SU-DHL-6 (cell line): ENCODE measurements around the gene TRIM29.

Experiments
- H2AFZ ChIP-seq: fragments of 200-600 bp; sonication (generic); 2 replicates; pipeline ENCODE4 v1.6.1; 2014; ENCODE audit warnings: low read depth, mild to moderate bottlenecking, moderate library complexity, mixed read lengths, antibody characterized with exemption, low read length; ENCODE audit not compliant: severe bottlenecking
- H3F3A ChIP-seq: fragments of 200-600 bp; shearing (Covaris generic); 2 replicates; pipeline ENCODE4 v1.6.0; 2016; ENCODE audit warnings: antibody characterized with exemption, mild to moderate bottlenecking; ENCODE audit not compliant: insufficient read depth
- H3K27ac ChIP-seq: fragments of 200-600 bp; sonication (generic); 2 replicates; pipeline ENCODE4 v1.5.1; 2016; ENCODE audit warnings: low read depth, mild to moderate bottlenecking, low read length, moderate library complexity, mixed read lengths
- H3K27me3 ChIP-seq: fragments of 200-600 bp; sonication (generic), shearing (Covaris generic); 2 replicates; pipeline ENCODE4 v1.6.0; 2014; ENCODE audit warnings: mild to moderate bottlenecking, low read length
- H3K36me3 ChIP-seq: fragments of 200-600 bp; sonication (generic); 2 replicates; pipeline ENCODE4 v1.6.1; 2014; ENCODE audit warnings: mild to moderate bottlenecking, low read length, mixed read lengths
- H3K4me2 ChIP-seq: fragments of 300-600, 200-600 bp; shearing (Covaris generic), sonication (generic); 2 replicates; pipeline ENCODE4 v1.6.0; 2014; ENCODE audit warnings: low read length, low read depth, mild to moderate bottlenecking; ENCODE audit not compliant: poor library complexity, severe bottlenecking
- H3K4me3 ChIP-seq: fragments of 200-600 bp; sonication (generic); 2 replicates; pipeline ENCODE4 v1.5.1; 2014; ENCODE audit warnings: antibody characterized with exemption, low read length, mild to moderate bottlenecking, mixed read lengths; ENCODE audit not compliant: insufficient read depth, poor library complexity, severe bottlenecking
- H3K79me2 ChIP-seq: fragments of 200-600 bp; sonication (generic); 2 replicates; pipeline ENCODE4 v1.6.1; 2014; ENCODE audit warnings: mild to moderate bottlenecking, low read length, moderate library complexity; ENCODE audit not compliant: insufficient read depth
- H3K9ac ChIP-seq: fragments of 200-600 bp; sonication (generic); 2 replicates; pipeline ENCODE4 v1.7.0; 2014; ENCODE audit warnings: mild to moderate bottlenecking, low read length
- H3K9me2 ChIP-seq: fragments of 200-600 bp; sonication (generic); replicated peaks from 2 replicates; pipeline ENCODE4 v1.6.1; 2014; ENCODE audit warnings: low read length; ENCODE audit not compliant: insufficient read depth
- H3K9me3 ChIP-seq: fragments of 200-600 bp; sonication (generic); 2 replicates; pipeline ENCODE4 v1.6.1; 2014; ENCODE audit warnings: low read length, mixed read lengths; ENCODE audit not compliant: insufficient read depth
- H4K20me1 ChIP-seq: fragments of 200-600 bp; sonication (generic); 2 replicates; pipeline ENCODE4 v1.6.1; 2014; ENCODE audit warnings: low read depth, mild to moderate bottlenecking, antibody characterized with exemption, low read length, moderate library complexity, mixed read lengths
- EZH2phosphoT487 ChIP-seq: fragments of 200-600 bp; sonication (generic), shearing (Covaris generic); conservative IDR thresholded peaks from 2 replicates; pipeline ENCODE4 v1.6.1; 2018; ENCODE audit warnings: mild to moderate bottlenecking, antibody characterized with exemption, low read length, moderate library complexity, mixed read lengths
- TF ChIP-seq, protein P1 (sequence below): fragments of 200-600 bp; sonication (generic); IDR thresholded peaks from one replicate; pipeline ENCODE4 v1.5.1; 2017; ENCODE audit warnings: antibody characterized with exemption, mild to moderate bottlenecking, low read length, moderate library complexity; ENCODE audit not compliant: insufficient read depth, poor library complexity, severe bottlenecking

The TRIM29 gene

DNA sequence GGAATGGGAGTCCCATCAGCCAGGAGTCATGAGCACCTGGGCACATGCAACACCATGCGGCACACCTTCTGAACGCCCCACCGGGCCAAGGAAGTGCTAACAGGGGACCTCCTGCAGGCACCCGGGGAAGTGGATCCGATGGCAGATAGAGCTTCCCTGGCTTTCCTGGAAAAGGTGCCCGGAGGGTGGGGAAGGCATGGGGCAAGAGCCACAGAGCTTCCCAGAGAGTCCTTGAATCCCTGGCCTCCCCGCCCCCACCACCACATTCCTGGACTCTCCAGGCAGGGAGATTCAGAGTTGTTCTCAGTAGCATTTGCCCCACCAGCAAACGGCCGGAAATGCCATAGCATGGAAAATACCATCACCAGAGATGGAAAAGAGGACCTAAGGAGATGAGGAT, 8.3 kb downstream of the TRIM29 start:
- Histone ChIP-seq H3K9ac (no peak overlapping the region), H3K4me2 (no peak overlapping the region), H3K9me2 (no peaks in the 10 kb centered on the region)

DNA sequence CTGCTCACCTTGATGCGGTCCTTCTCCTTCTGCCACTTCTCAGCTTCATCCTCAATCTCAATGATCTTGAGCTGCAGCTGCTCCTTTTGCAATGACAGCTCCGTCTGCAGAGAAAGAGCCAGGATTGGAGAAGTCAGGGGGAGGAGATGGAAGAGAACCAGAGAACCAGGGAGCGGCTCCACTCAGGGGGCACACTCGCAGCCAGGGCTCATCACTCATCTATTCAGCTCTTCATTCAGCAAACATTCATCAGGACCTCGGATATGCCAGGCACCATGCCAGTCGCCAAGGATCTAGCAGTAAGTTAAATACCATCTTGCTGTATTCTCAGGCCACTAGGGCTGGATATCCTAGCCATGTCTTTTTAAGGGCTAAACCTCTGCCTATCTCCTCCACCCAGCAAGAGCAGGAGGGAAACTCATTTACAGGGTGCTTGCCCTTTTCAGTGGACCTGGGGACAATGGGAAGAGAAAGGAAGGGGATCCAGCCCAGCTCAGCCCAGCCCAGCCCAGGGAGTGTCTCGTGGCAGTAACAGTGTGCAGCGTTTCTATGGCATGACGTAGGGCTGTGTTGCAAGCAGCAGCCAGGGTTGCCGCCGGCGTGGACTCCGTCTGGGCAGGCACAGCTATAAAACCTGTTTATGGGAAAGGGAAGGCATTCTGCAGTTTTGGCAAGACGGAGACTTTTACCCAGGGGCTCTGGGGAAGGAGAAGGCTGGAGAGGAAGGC, 9.4 kb downstream of the TRIM29 start:
- Histone ChIP-seq H3K9me3 (no peaks in the 10 kb centered on the region), H2AFZ (no peak overlapping the region), H3F3A (no peaks in the 10 kb centered on the region), H3K4me3 (no peak overlapping the region), H4K20me1 (no peaks in the 10 kb centered on the region), H3K4me2 (no peak overlapping the region), H3K36me3 (no peaks in the 10 kb centered on the region), H3K27me3 (no peaks in the 10 kb centered on the region), H3K9me2 (no peaks in the 10 kb centered on the region), H3K9ac (no peak overlapping the region), H3K27ac (no peak overlapping the region), H3K79me2 (no peaks in the 10 kb centered on the region)
- TF ChIP-seq, protein P1, sequence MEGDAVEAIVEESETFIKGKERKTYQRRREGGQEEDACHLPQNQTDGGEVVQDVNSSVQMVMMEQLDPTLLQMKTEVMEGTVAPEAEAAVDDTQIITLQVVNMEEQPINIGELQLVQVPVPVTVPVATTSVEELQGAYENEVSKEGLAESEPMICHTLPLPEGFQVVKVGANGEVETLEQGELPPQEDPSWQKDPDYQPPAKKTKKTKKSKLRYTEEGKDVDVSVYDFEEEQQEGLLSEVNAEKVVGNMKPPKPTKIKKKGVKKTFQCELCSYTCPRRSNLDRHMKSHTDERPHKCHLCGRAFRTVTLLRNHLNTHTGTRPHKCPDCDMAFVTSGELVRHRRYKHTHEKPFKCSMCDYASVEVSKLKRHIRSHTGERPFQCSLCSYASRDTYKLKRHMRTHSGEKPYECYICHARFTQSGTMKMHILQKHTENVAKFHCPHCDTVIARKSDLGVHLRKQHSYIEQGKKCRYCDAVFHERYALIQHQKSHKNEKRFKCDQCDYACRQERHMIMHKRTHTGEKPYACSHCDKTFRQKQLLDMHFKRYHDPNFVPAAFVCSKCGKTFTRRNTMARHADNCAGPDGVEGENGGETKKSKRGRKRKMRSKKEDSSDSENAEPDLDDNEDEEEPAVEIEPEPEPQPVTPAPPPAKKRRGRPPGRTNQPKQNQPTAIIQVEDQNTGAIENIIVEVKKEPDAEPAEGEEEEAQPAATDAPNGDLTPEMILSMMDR, result no peak
- no peak for TF ChIP-seq EZH2phosphoT487

More for the DNA sequence above, 8.3 kb downstream of the TRIM29 start:
- Histone ChIP-seq H3K79me2 (no peaks in the 10 kb centered on the region), H3K27me3 (no peaks in the 10 kb centered on the region), H4K20me1 (no peaks in the 10 kb centered on the region), H3K27ac (no peak overlapping the region), H3F3A (no peaks in the 10 kb centered on the region), H3K4me3 (no peak overlapping the region), H3K36me3 (no peaks in the 10 kb centered on the region), H2AFZ (no peak overlapping the region), H3K9me3 (no peaks in the 10 kb centered on the region)
- TF ChIP-seq, protein P1, result no peak
- no peak for TF ChIP-seq EZH2phosphoT487

DNA sequence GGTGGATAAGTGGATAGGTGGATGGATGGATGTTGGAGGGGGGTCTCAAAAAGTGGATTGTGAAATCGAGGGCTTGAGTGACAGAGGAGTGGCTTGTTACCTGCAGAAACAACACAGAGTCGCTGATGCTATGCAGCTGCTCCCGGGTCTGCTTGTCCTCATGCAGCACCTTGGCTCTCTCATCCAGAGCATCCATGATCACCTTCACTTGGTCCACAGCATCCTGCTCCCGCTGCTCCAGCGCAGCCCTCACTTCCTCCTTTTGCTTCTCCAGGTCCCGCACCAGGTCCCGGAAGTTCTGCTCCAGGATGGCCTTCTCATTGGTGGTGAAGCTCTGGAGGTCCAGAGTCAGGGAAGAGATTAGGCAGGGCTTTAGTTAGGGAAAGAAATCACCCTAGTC, 10.7 kb downstream of the TRIM29 start:
- no peak overlapping the region for H2AFZ ChIP-seq
- no peaks in the 10 kb centered on the region for H3K36me3 ChIP-seq
- H4K20me1 ChIP-seq, result no peaks in the 10 kb centered on the region
- TF ChIP-seq, protein P1, result no peak
- TF ChIP-seq EZH2phosphoT487, result no peak
- no peaks in the 10 kb centered on the region for H3K9me3 ChIP-seq
- H3K4me2 ChIP-seq, result no peak overlapping the region
- H3K9ac ChIP-seq, result no peak overlapping the region
- no peaks in the 10 kb centered on the region for H3F3A ChIP-seq
- no peaks in the 10 kb centered on the region for H3K27me3 ChIP-seq
- H3K4me3 ChIP-seq, result no peak overlapping the region
- H3K79me2 ChIP-seq, result no peaks in the 10 kb centered on the region
- H3K9me2 ChIP-seq, result no peaks in the 10 kb centered on the region
- H3K27ac ChIP-seq, result no peak overlapping the region
